ENCODE data around the gene ZNF581. TPM values are rescaled to one million over a fixed set of nuclear protein-coding genes. Genes with fewer than 3 reads are reported as not detected.

The ZNF581 gene
- total RNA-seq, 3 donors from 2014 or later, result 15.2 to 22.5 (median 20.1) TPM

- no peak for ATAC-seq
- no peaks in the 10 kb centered on the region for H3K9me3 ChIP-seq
- H3K4me3 ChIP-seq, result no peak overlapping the region
- no peaks in the 10 kb centered on the region for H3K36me3 ChIP-seq (ENCODE audit: low read depth)
- intact Hi-C loops (cut with DNase I, micrococcal nuclease), result no loop called here
- peaks cover 12% of the 10 kb centered on the region for H3K4me1 ChIP-seq (ENCODE audit: low read depth)
- no peak for TF ChIP-seq CTCF (IDR thresholded peaks at IDR 0.05)
- peak in 1 of 3 donors; percentile 9 for DNase-seq
Observed at GRCh38 chr19:55693336-55693974, 50.0 kb downstream of the ZNF581 start.

- TF ChIP-seq CTCF (IDR thresholded peaks at IDR 0.05), result no peak
- intact Hi-C loops (cut with DNase I, micrococcal nuclease), result no loop called here
- Histone ChIP-seq H3K36me3 (ENCODE audit: low read depth) (no peaks in the 10 kb centered on the region), H3K9me3 (no peaks in the 10 kb centered on the region), H3K4me3 (no peak overlapping the region), H3K4me1 (ENCODE audit: low read depth) (peaks cover 5% of the 10 kb centered on the region)
- ATAC-seq, result peak; percentile 93
- DNase-seq, result peak; percentile 75 to 86 (median 76)
Observed at GRCh38 chr19:55694241-55694655, 50.8 kb downstream of the ZNF581 start.

GRCh38 chr19:55694656-55695491, 51.4 kb downstream of the ZNF581 start:
- H3K9me3 ChIP-seq, result no peaks in the 10 kb centered on the region
- intact Hi-C loops (cut with DNase I, micrococcal nuclease), result no loop called here
- peak in 1 of 3 donors; percentile 56 for DNase-seq
- H3K4me3 ChIP-seq, result no peak overlapping the region
- H3K4me1 ChIP-seq (ENCODE audit: low read depth), result no peaks in the 10 kb centered on the region
- no peak for TF ChIP-seq CTCF (IDR thresholded peaks at IDR 0.05)
- no peak for ATAC-seq
- H3K36me3 ChIP-seq (ENCODE audit: low read depth), result no peaks in the 10 kb centered on the region

Other genes with a start within 250 kb of the ZNF581 start
- 10 to 100 TPM; 14.0 to 41.6 (median 23.0) TPM for gene UBE2S, start 235.9 kb upstream of the ZNF581 start, total RNA-seq
- gene SHISA7, start 200.3 kb upstream of the ZNF581 start, total RNA-seq, result under 1 TPM in 1 of 3 donors, not detected in 2; 0.35 TPM
- 10 to 100 TPM; 65.8 to 88.4 (median 86.9) TPM for gene ISOC2, start 182.0 kb upstream of the ZNF581 start, total RNA-seq
- gene C19orf85, start 178.9 kb upstream of the ZNF581 start, total RNA-seq, result not detected
- 10 to 100 TPM in 1 of 3 donors, 1 to 10 TPM in 2; 6.8 to 11.1 (median 7.9) TPM for gene ZNF628, start 167.0 kb upstream of the ZNF581 start, total RNA-seq
- gene NAT14, start 158.5 kb upstream of the ZNF581 start, total RNA-seq, result 10 to 100 TPM in 1 of 3 donors, 1 to 10 TPM in 2; 3.9 to 21.7 (median 5.5) TPM
- gene SSC5D, start 155.2 kb upstream of the ZNF581 start, total RNA-seq, result 10 to 100 TPM in 1 of 3 donors, 1 to 10 TPM in 2; 2.6 to 35.0 (median 4.0) TPM
- not detected for gene SBK2, start 106.5 kb upstream of the ZNF581 start, total RNA-seq
- gene SBK3, start 98.1 kb upstream of the ZNF581 start, total RNA-seq, result under 1 TPM in 2 of 3 donors, not detected in 1; 0.34 to 0.54 TPM
- 10 to 100 TPM in 1 of 3 donors, 1 to 10 TPM in 2; 6.2 to 13.6 (median 7.2) TPM for gene ZNF579, start 62.8 kb upstream of the ZNF581 start, total RNA-seq
- gene FIZ1, start 44.1 kb upstream of the ZNF581 start, total RNA-seq, result 10 to 100 TPM; 15.7 to 20.3 (median 20.0) TPM
- gene ZNF524, start 43.4 kb upstream of the ZNF581 start, total RNA-seq, result 10 to 100 TPM; 25.5 to 27.1 (median 26.5) TPM
- 10 to 100 TPM; 12.7 to 18.5 (median 13.2) TPM for gene ZNF865, start 38.0 kb upstream of the ZNF581 start, total RNA-seq
- gene ZNF784, start 19.1 kb upstream of the ZNF581 start, total RNA-seq, result 10 to 100 TPM in 2 of 3 donors, 1 to 10 TPM in 1; 8.7 to 13.8 (median 10.1) TPM
- gene ZNF580, start 2.6 kb upstream of the ZNF581 start, total RNA-seq, result 10 to 100 TPM; 29.6 to 46.0 (median 31.6) TPM
- gene CCDC106, start 4.6 kb downstream of the ZNF581 start, total RNA-seq, result 10 to 100 TPM in 1 of 3 donors, 1 to 10 TPM in 2; 5.5 to 14.8 (median 6.3) TPM
- 100 to 1,000 TPM; 162 to 194 (median 163) TPM for gene U2AF2, start 11.4 kb downstream of the ZNF581 start, total RNA-seq
- gene EPN1, start 31.6 kb downstream of the ZNF581 start, total RNA-seq, result 100 to 1,000 TPM; 156 to 251 (median 192) TPM
- gene NLRP9, start 94.8 kb downstream of the ZNF581 start, total RNA-seq, result not detected
- gene RFPL4A, start 115.4 kb downstream of the ZNF581 start, total RNA-seq, result not detected
- under 1 TPM in 1 of 3 donors, not detected in 2; 0.35 TPM for gene RFPL4AL1, start 125.5 kb downstream of the ZNF581 start, total RNA-seq
- gene NLRP11, start 188.3 kb downstream of the ZNF581 start, total RNA-seq, result under 1 TPM in 1 of 3 donors, not detected in 2; 0.12 TPM
- gene NLRP4, start 192.9 kb downstream of the ZNF581 start, total RNA-seq, result not detected